ENCODE results near the gene RPS5.

Gene RPS5

DNA sequence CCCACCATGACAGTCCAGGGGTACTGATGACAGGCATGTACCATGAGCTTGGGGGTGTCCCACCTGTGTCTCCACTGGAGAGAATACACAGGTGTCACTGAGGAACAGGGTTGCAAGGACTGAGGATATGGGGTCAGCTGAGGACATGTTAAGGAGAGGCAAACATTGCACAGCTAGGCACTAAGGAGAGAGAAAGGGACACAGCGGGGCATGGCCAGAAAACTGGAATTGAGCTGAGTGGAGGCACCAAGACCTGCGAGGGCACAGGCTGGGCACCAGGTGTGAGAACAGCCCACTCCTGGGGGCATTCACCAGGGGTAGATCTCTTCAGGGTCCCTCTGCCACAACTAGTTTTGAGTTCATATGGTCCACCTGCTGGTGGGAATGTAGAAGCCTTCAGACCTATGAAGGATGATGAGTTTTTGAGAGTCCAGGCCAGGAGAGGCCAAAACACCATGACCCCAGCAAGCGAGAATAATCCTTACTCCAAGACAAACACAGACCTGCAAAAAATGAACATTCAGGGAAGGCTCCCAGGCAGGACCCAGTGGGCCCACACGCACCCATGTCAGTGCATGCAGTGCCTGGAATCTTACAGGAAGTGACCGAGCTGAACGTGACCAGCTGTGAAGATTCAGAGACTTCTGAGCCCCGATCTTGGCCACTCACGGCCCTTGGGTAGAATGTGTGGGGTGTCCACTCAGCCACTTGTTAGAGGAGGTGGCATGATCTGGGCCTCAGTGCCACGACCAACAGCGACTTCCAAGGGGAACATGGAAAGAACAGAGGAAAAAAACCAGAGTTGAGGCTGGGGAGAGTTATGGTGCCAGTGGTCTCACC, 20.0 kb downstream of the RPS5 start:
- no peak for DNase-seq (ENCODE audit: low read depth)
- peak overlapping the region; percentile 93 for H3K4me3 ChIP-seq (ENCODE audit: low read length)
- peak; percentile 46 for TF ChIP-seq CTCF (conservative IDR thresholded peaks at IDR 0.05; ENCODE audit: low read length)

DNA sequence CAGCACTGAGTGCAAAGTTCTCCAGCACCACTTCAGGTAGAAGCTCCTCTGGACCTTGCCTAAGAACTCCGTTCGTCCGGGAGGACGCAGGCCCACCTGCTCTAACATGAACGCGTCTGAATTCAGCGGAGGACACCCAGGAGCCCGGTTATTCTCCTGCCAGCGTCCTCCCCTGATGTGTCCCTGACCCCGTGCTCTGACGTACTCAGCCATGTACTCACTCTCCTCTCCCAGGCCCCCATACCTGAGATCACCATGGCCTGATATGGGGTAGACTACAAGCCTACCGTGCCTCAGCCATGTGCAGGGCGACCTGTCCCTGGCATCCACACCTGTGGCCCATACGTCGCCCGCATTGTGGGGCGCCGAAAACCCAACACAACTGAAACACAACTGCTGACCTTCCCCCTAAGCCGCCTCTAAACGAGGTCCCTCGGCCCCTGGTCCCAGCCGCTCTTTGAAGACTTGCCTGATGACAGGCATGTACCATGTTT, 20.6 kb downstream of the RPS5 start:
- TF ChIP-seq CTCF (conservative IDR thresholded peaks at IDR 0.05; ENCODE audit: low read length) = no peak
- DNase-seq (ENCODE audit: low read depth) = no peak
- peak overlapping the region; percentile 93 for H3K4me3 ChIP-seq (ENCODE audit: low read length)

GRCh38 chr19:58408152-58409009, 21.3 kb downstream of the RPS5 start, which contains the start of gene ZNF584:
ZNF584 (plus strand) TSS chr19:58408649; CDS start chr19:58409148, 499 bp downstream.
- peak; percentile 19 for TF ChIP-seq CTCF (conservative IDR thresholded peaks at IDR 0.05; ENCODE audit: low read length)
- H3K4me3 ChIP-seq (ENCODE audit: low read length) = peak within 1 kb of the TSS; percentile 93
- DNase-seq (ENCODE audit: low read depth) = peak; percentile 87

- TF ChIP-seq CTCF (conservative IDR thresholded peaks at IDR 0.05; ENCODE audit: low read length) = peak; percentile 3; the same call in 1 of the 2 replicates
- DNase-seq (ENCODE audit: low read depth) = no peak
- peak overlapping the region; percentile 93 for H3K4me3 ChIP-seq (ENCODE audit: low read length)
Observed at GRCh38 chr19:58409010-58409790, 22.1 kb downstream of the RPS5 start.

DNA sequence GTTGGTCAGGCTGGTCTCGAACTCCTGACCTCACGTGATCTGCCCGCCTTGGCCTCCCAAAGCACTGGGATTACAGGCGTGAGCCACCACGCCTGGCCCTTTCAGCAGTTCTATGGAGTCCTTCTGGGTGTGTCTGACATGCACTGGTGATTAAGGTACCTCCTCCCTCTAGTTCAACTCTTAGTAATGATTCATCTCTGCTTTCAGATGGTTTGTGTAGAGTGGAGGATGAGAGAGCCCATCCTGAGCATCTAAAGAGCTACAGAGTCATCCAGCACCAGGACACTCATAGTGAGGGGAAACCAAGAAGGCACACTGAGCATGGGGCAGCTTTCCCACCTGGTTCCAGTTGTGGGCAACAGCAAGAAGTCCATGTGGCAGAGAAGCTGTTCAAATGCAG, 29.5 kb downstream of the RPS5 start:
- H3K4me3 ChIP-seq (ENCODE audit: low read length) = no peak overlapping the region
- no peak for TF ChIP-seq CTCF (conservative IDR thresholded peaks at IDR 0.05; ENCODE audit: low read length)
- DNase-seq (ENCODE audit: low read depth) = no peak

DNA sequence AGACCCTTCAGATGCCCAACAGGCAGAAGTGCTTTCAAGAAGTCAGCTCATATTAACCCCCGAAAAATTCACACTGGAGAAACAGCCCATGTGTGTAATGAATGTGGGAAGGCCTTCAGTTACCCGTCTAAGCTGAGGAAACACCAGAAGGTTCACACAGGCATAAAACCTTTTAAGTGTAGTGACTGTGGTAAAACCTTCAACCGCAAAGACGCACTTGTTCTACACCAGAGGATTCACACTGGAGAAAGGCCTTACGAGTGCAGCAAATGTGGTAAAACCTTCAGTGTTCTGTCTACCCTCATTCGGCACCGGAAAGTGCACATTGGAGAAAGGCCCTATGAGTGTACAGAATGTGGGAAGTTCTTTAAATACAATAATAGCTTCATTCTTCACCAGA, 30.0 kb downstream of the RPS5 start:
- DNase-seq (ENCODE audit: low read depth) = no peak
- no peak for TF ChIP-seq CTCF (conservative IDR thresholded peaks at IDR 0.05; ENCODE audit: low read length)
- no peak overlapping the region for H3K4me3 ChIP-seq (ENCODE audit: low read length)
